GM12864 (cell line): ENCODE measurements around the gene GEMIN5.
A peak's percentile ranks its signal among the peaks of the same experiment; 100 is the strongest.

Experiments
- DNase-seq: peaks from one replicate; pipeline ENCODE4 v3.0.0-alpha.2; 2011; ENCODE audit warnings: low read depth
- H3K4me3 ChIP-seq: 2 replicates; pipeline ENCODE4 v1.5.1; 2011; ENCODE audit warnings: mild to moderate bottlenecking, low read depth, low read length, control low read depth
- TF ChIP-seq, protein P1 (sequence below): IDR thresholded peaks from 2 replicates; pipeline ENCODE4 v1.5.1; 2011; ENCODE audit warnings: low read depth, mild to moderate bottlenecking, moderate library complexity, low read length, control low read depth, inconsistent platforms; ENCODE audit errors: missing control alignments

Gene GEMIN5

DNA sequence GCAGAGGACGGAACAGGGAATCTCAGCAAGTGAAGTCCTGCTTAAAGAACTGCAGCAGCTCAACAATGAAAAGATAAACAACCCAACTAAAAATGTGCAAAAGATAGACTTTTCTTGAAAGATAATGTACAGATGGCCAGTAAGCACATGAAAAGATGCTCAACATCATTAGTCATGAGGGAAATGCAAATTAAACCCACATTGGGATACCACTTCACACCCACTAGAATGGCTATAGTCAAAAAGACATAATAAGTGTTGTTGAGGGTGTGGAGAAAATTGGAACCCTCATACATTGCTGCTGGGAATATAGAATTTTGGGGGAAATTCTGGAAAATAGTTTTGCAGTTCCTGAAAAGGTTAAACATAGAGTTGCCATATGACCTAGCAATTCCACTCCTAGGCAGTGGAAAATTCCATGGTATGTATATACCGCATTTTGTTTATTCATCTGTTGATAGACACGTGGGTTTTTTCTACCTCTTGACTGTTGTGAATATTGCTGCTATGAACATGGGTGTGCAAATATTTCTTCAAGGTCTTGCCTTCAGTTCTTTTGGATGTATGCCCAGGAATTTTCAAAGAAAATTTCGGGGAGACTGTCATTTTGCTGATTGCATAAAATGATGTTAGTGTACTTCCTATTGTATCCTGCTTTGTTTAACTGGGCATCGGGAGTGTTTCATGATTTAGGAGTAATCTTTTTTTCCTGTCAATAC lies 72.4 kb downstream of the GEMIN5 start:
- TF ChIP-seq, protein P1, sequence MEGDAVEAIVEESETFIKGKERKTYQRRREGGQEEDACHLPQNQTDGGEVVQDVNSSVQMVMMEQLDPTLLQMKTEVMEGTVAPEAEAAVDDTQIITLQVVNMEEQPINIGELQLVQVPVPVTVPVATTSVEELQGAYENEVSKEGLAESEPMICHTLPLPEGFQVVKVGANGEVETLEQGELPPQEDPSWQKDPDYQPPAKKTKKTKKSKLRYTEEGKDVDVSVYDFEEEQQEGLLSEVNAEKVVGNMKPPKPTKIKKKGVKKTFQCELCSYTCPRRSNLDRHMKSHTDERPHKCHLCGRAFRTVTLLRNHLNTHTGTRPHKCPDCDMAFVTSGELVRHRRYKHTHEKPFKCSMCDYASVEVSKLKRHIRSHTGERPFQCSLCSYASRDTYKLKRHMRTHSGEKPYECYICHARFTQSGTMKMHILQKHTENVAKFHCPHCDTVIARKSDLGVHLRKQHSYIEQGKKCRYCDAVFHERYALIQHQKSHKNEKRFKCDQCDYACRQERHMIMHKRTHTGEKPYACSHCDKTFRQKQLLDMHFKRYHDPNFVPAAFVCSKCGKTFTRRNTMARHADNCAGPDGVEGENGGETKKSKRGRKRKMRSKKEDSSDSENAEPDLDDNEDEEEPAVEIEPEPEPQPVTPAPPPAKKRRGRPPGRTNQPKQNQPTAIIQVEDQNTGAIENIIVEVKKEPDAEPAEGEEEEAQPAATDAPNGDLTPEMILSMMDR, result no peak
- H3K4me3 ChIP-seq, result no peak overlapping the region

DNA sequence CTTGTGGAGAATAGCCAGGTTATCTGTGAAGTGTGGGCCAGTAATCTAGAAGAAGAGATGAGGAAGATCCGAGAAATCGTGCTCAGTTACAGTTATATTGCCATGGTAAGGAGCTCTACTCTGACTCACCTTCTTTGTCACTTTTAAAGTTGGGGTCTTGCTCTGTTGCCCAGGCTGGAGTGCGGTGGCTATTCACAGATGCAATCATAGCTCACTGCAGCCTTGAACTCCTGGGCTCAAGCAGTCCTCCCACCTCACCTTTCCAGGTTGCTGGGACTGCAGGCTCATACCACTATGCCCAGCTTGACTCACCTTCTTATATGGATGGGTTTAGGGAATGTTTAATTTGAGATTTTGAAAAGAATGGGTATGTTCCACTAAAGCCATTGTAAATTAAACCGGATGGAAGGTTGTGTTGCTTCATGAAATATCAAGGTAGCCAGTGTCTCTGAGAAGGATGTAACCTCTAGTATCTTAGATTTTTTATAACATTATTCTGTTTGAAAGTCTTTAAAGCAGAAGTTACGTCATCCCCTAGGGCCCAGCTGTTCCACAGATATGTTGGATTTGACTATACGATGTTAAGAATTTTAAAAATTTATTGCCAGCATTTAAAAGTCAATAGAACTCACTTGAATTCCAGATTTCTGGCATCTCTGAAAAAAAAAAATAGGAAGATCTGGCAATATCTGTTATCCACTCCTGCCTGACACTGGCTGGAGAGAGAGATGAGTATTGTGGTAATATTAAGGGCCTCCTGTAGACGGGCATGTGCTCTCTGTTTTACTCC lies 74.5 kb downstream of the GEMIN5 start:
- DNase-seq, result no peak
- no peak overlapping the region for H3K4me3 ChIP-seq
- TF ChIP-seq, protein P1, result no peak

More for the DNA sequence above, 72.4 kb downstream of the GEMIN5 start:
- DNase-seq, result no peak

DNA sequence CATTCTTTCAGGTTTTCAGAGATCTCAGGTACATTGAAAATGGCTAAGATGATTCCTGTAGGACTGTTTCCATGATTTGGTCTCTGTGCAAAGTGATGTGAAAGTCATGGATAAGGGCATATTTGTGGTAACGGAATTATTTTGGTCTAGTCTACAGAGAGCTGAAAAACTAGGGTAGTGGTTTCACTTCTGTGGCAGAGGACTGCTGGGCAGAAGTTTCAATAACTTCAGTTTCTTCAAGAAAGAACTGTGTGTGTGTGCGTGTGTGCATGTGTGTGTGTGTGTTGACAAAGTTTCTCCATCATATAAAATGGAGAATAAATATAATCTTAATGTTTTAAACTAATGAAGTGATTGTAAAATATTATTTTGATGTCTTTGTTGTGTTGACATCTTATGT lies 75.2 kb downstream of the GEMIN5 start:
- DNase-seq, result no peak
- TF ChIP-seq, protein P1, result no peak
- H3K4me3 ChIP-seq, result no peak overlapping the region

GRCh38 chr5:154861946-154862345 lies 76.1 kb downstream of the GEMIN5 start:
- DNase-seq, result no peak
- H3K4me3 ChIP-seq, result no peak overlapping the region
- TF ChIP-seq, protein P1, result no peak

GRCh38 chr5:154860765-154861164 lies 77.2 kb downstream of the GEMIN5 start:
- H3K4me3 ChIP-seq, result peak overlapping the region; percentile 89

GRCh38 chr5:154860123-154860522 lies 77.9 kb downstream of the GEMIN5 start:
- H3K4me3 ChIP-seq, result peak overlapping the region; percentile 89
- TF ChIP-seq, protein P1, result no peak
- no peak for DNase-seq

More at GRCh38 chr5:154860765-154861164, 77.2 kb downstream of the GEMIN5 start:
- DNase-seq, result no peak
- TF ChIP-seq, protein P1, result no peak
